SK-N-SH (cell line): ENCODE results near the gene ARHGEF26.

ENCODE experiments used
- CTCF ChIP-seq: fragments of 200-600 bp; sonication (generic); IDR thresholded peaks from 2 replicates; pipeline ENCODE4 v1.6.1; 2017; ENCODE audit warnings: antibody characterized with exemption, mild to moderate bottlenecking, moderate library complexity
- NFIC ChIP-seq: IDR thresholded peaks from 2 replicates; pipeline ENCODE4 v1.4.0; 2012; ENCODE audit warnings: borderline replicate concordance
- POLR2AphosphoS5 ChIP-seq: IDR thresholded peaks from 2 replicates; pipeline ENCODE4 v1.6.1; 2012; ENCODE audit warnings: low read depth, low read length
- RAD21 ChIP-seq: IDR thresholded peaks from 2 replicates; pipeline ENCODE4 v1.6.1; 2012; ENCODE audit warnings: mild to moderate bottlenecking, low read length
- REST ChIP-seq: IDR thresholded peaks from 2 replicates; pipeline ENCODE4 v1.6.1; 2012; ENCODE audit warnings: mild to moderate bottlenecking, low read depth, low read length, moderate library complexity
- TAF1 ChIP-seq: IDR thresholded peaks from 2 replicates; pipeline ENCODE4 v1.6.1; 2012; ENCODE audit warnings: low read depth, mild to moderate bottlenecking, low read length, moderate library complexity, borderline replicate concordance
- TCF12 ChIP-seq: IDR thresholded peaks from 2 replicates; pipeline ENCODE4 v1.4.0; 2012

- TF ChIP-seq REST = no peak
- TF ChIP-seq POLR2AphosphoS5 = no peak
- TF ChIP-seq TCF12 = no peak
- TF ChIP-seq RAD21 = no peak
- TF ChIP-seq CTCF = no peak
- no peak for TF ChIP-seq TAF1
- TF ChIP-seq NFIC = no peak
Measured at GRCh38 chr3:154168998-154169795, 48.0 kb downstream of the ARHGEF26 start.
